Large intestine (tissue), 3 donors: ENCODE measurements around the gene CXXC5. TPM values are rescaled to one million over a fixed set of nuclear protein-coding genes. Genes with fewer than 3 reads are reported as not detected.

Source experiments
- DNase-seq, 2 donors: peaks; one replicate each; pipeline versions ENCODE4 v3.0.0 to v3.0.0-alpha.2; 2013
- H3K27ac ChIP-seq: one replicate; pipeline ENCODE4 v1.5.1; 2013; ENCODE audit warnings: low read length
- H3K27me3 ChIP-seq: 2 replicates; pipeline ENCODE4 v1.6.1; 2013; ENCODE audit warnings: low read length; ENCODE audit not compliant: control insufficient read depth, insufficient read depth
- H3K36me3 ChIP-seq: 2 replicates; pipeline ENCODE4 v1.6.1; 2013; ENCODE audit warnings: low read length; ENCODE audit not compliant: control insufficient read depth, insufficient read depth
- H3K4me1 ChIP-seq: one replicate; pipeline ENCODE4 v1.6.1; 2013; ENCODE audit warnings: low read length; ENCODE audit not compliant: control insufficient read depth, insufficient read depth
- H3K4me3 ChIP-seq: one replicate; pipeline ENCODE4 v1.5.1; 2013; ENCODE audit warnings: low read length
- H3K9me3 ChIP-seq: one replicate; pipeline ENCODE4 v1.6.1; 2013; ENCODE audit warnings: mild to moderate bottlenecking, low read depth, low read length, moderate library complexity; ENCODE audit not compliant: control insufficient read depth
- WGBS: methylation state at CpG from one replicate; pipeline ENCODE4 v1.1.5; 2013; ENCODE audit warnings: low lambda C conversion rate; ENCODE audit not compliant: insufficient coverage; 5-methylcytosine and 5-hydroxymethylcytosine counted together
- polyA plus RNA-seq: library from polyadenylated mRNA; unstranded; fragments of 120-200 nt; gene quantifications from one replicate; pipeline ENCODE4 v1.2.1, GENCODE V29; 2013

Gene CXXC5
- polyA plus RNA-seq, 1 donor, result 70.3 TPM

DNA sequence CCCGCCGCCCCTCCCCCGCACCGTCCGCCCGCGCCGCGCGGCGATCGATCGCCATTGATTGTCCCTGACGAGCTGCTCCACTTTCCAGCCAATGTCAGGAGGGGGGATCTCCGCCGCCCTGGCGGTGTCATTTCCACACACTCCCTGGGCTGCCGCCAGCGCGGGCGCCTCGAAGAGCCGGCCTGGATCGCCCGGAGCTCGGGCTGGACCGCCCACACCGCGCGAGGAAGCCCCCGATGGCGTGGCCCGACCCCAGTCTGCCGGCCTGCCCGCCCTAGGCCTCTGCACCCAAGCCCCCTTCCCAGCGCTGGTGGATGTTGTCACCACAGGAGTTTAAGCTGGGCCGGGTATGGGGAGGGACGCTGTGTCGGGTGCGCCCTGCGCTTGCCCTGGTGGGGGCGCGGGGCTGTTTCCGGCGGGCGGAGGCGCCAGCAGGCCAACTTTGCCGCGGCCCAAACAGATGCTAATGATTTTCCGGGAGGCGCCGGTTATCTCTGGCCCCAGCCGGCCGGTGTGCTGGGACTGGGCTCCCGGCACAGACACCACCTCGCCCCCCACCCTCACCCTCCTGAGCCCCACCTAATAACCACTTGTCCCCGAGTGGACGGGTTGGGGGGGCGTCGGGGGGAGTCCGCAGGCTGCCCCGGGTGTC lies 10.6 kb upstream of the CXXC5 start:
- Histone ChIP-seq H3K27me3 (no peaks in the 10 kb centered on the region), H3K36me3 (peaks cover under 1% of the 10 kb centered on the region), H3K4me3 (peak overlapping the region; percentile 52), H3K27ac (peak overlapping the region; percentile 96), H3K4me1 (peaks cover 64% of the 10 kb centered on the region), H3K9me3 (no peaks in the 10 kb centered on the region)
- DNase-seq, result peak; percentile 85 to 91
- no CpG with 5 or more reads among the region's 62 CpGs for WGBS

DNA sequence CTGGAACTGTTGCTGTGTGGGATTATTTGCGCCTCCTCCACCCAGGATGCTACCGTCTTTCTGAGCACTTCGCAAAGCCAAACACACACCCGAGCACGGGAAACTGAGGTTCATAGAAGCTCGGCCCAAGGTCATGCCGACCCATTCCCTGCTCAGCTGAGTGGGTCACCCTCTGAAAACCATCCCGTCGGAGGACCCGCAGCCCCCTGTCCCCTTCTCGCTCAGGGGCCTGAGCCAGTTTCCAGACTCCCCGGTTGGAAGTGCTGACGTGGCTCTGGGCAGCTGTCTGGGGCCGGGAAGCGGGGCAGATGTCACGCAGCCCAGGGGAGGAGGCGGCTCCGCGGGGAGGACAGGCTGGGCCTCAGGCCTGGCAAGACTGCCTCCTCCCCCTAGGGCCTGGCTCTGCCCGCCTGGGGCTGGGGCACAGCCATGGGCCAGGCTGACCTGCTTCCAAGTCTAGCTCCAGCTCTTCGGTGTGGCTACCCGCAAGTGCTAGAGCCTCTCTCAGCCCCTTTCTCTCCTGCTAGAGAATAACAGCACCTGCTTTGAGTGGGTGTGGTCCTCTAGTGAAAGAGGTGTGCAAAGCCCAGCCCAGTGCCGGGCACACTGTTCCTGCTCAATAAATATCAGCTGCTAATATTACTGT lies 9.9 kb upstream of the CXXC5 start:
- peaks cover 69% of the 10 kb centered on the region for H3K4me1 ChIP-seq
- no peaks in the 10 kb centered on the region for H3K9me3 ChIP-seq
- no peaks in the 10 kb centered on the region for H3K27me3 ChIP-seq
- WGBS, result no CpG with 5 or more reads among the region's 23 CpGs
- H3K27ac ChIP-seq, result peak overlapping the region; percentile 96
- no peaks in the 10 kb centered on the region for H3K36me3 ChIP-seq
- H3K4me3 ChIP-seq, result peak overlapping the region; percentile 52
- DNase-seq, result peak in 1 of 2 donors; percentile 88

DNA sequence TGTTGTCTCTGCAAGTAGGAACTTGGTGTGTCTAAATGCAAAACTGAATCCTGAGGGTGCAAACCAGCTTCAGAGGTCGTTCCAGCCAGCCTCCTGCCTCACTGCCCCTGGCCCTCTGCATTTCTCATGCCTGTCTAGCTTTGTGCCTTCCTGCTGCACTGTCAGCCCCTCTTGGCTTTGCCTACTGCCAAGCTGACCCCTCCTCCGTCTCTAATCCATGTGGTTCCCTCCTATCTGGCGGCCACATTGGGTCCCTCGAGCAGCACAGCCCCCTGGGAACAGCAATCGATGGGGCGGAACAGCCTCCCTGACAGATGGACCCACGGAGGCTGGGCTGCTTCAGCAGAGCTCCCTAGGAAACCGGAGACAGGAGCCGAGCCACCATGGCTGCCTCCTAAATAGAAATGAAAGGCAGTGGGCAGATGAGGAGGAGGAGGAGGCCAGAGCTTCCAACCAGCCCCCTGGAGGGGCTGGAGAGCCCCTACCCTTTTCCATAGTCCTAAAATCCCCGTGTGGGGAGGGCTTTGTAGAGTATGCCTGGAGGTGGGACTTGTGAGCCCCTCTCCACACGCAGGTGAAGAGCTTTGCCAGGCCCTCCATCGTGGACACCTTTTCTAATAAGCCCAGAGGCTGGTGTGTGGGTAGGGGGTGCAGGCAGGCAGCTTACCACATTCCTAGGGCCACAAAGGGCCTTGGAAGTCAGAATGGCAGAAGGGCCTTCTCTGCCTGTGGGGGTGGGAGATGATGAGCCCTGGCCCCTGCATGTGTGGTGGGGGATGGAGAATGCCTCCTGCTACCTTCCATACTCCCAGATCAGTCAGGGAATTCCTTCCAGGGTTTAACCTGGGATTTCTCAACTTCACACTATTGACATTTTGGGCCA lies 9.2 kb upstream of the CXXC5 start:
- Histone ChIP-seq H3K36me3 (no peaks in the 10 kb centered on the region), H3K27me3 (no peaks in the 10 kb centered on the region), H3K4me3 (no peak overlapping the region), H3K9me3 (no peaks in the 10 kb centered on the region), H3K27ac (peak overlapping the region; percentile 96), H3K4me1 (peaks cover 76% of the 10 kb centered on the region)
- no peak for DNase-seq
- WGBS, result no CpG with 5 or more reads among the region's 12 CpGs

DNA sequence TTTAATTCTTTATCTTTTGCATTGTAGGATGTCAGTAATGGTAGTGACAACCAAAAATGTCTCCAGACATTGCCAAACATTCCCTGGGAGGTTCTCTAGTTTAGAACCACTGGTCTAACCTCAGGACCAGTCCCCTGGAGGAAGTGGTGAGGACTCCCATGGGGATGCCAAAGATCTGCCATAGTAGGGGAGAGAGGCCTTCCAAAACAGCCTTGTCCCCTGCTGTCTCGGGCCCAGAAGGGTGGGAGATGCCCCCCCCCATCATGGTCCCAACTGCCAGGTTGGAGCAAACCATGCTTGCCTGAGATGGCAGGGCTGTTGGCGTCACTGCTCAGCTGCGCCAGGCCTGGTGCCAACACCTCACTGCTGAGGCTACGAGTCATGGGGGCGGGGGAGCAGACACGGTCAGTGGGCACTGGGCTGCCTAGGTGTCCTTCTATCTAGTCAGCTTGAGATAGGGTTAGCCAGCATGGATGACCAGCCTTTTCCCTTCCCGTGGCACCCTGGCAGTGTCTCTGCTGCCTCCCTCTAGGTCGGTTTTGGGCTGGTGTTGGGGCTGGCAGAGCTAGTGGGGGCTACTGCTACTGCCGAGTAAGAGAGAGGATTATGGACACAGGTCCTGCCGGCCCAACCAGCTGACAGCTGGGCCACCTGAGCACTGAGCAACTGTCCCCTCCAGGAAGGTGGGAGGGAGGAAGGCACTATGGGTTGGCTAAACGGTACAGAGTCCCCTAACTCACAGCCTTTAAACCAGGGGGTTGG lies 8.3 kb upstream of the CXXC5 start:
- Histone ChIP-seq H3K27ac (no peak overlapping the region), H3K9me3 (no peaks in the 10 kb centered on the region), H3K4me3 (no peak overlapping the region), H3K27me3 (no peaks in the 10 kb centered on the region), H3K4me1 (peaks cover 84% of the 10 kb centered on the region), H3K36me3 (no peaks in the 10 kb centered on the region)
- DNase-seq, result no peak
- WGBS, result no CpG with 5 or more reads among the region's 11 CpGs

DNA sequence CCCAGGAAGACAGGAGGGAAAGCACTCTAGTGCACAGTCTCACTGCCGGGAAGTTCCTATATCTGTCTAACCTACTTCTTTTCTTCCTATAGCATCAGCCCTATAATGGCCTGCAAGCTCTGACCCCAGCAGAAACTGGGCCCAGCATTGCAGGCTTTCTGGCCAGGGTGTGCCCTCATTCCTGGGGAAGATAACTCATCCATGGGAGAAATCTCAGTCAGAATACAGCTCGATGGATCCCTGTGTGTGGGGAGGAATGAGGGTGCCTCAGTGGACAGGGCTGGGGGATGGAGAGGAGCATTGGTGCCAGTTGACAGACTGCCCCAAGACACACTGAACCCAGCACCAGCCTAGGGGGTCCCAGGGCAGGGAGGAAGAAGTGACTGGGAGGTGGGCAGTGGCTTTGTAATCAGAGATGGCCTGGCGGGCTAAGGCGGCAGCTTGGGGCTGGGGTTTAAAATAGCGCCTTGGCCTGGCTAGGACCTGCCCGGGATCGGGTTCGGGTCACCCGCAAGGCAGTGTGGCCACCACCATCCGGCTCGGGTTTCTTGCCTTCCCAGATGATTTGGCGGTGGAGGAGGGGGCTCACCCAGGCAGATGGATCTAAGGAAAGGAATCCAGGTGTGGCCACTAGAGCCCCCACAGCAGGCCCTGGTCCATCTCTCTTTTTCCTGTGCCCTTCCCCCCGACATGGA lies 7.6 kb upstream of the CXXC5 start:
- Histone ChIP-seq H3K4me3 (no peak overlapping the region), H3K9me3 (no peaks in the 10 kb centered on the region), H3K27ac (no peak overlapping the region), H3K4me1 (peaks cover 91% of the 10 kb centered on the region), H3K27me3 (no peaks in the 10 kb centered on the region), H3K36me3 (no peaks in the 10 kb centered on the region)
- no peak for DNase-seq
- 40% methylated on average over 1 of the region's 13 CpGs for WGBS

GRCh38 chr5:139641116-139642080 lies 6.8 kb upstream of the CXXC5 start:
- no peaks in the 10 kb centered on the region for H3K27me3 ChIP-seq
- no peaks in the 10 kb centered on the region for H3K9me3 ChIP-seq
- peak overlapping the region; percentile 87 for H3K27ac ChIP-seq
- no peaks in the 10 kb centered on the region for H3K36me3 ChIP-seq
- no peak overlapping the region for H3K4me3 ChIP-seq
- H3K4me1 ChIP-seq, result peaks cover 91% of the 10 kb centered on the region
- WGBS, result 72% methylated on average over 2 of the region's 6 CpGs
- DNase-seq, result peak in 1 of 2 donors; percentile 47

- peak overlapping the region; percentile 87 for H3K27ac ChIP-seq
- peak in 1 of 2 donors; percentile 29 for DNase-seq
- no peaks in the 10 kb centered on the region for H3K36me3 ChIP-seq
- H3K9me3 ChIP-seq, result no peaks in the 10 kb centered on the region
- H3K4me1 ChIP-seq, result peaks cover 91% of the 10 kb centered on the region
- no CpG with 5 or more reads among the region's 7 CpGs for WGBS
- H3K27me3 ChIP-seq, result no peaks in the 10 kb centered on the region
- no peak overlapping the region for H3K4me3 ChIP-seq
Measured at GRCh38 chr5:139642213-139642612, 5.9 kb upstream of the CXXC5 start.

DNA sequence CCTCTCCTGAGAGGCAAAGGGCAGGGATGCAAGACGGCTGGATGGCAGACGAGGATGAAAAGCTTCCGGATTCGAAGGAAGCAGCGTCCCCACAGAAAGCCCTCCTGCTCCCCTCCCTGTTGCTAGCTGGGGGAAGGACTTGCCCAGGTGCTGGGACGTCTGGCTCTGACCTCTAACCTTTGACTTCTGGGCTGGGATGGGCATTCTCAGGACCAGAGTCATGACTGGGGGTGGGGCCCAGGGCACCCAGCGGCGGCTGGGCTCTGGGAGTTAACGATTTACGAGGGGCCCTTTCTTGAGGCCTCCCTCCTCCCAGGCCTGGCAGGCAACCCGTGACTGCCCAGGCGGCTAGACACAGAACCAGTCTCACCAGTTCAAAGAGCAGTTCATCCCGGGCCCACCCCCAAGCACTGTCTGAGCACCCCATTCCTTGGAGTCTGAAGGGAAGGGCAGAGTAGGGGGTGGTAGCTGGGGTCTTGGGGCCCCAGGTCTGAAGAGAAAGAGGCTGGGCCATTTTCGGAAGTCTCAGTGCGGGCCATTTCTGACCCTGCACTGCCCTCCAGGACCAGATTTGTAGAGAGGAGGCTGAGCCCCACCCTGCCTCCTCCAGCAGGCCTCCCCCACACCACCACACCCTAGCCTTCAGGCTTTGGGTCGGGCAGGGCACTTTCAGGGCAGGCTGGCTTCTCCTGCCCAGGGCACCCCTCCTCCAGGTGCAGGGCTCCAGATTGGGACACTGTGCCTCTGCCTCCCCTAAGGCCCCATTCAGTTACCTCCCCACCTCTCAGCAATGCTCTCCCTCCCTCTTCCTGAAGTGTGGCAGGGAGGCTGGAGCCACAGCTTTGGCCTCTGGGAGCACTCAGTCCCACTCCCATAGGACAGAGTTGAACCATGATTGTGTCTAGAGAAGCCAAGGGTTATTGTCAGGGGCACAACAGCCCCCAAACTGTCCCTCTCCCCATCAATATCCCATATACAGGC lies 5.0 kb upstream of the CXXC5 start:
- peak overlapping the region; percentile 7 for H3K4me3 ChIP-seq
- DNase-seq, result peak; percentile 94 to 98
- H3K27me3 ChIP-seq, result no peaks in the 10 kb centered on the region
- H3K4me1 ChIP-seq, result peaks cover 92% of the 10 kb centered on the region
- no peaks in the 10 kb centered on the region for H3K36me3 ChIP-seq
- H3K27ac ChIP-seq, result peak overlapping the region; percentile 87
- WGBS, result no CpG with 5 or more reads among the region's 16 CpGs
- H3K9me3 ChIP-seq, result no peaks in the 10 kb centered on the region
